Measurements from ENCODE around the gene PRKG1.

Gene PRKG1

GRCh38 chr10:52071814-52072213 lies 997.5 kb downstream of the PRKG1 start:
- no peaks in the 10 kb centered on the region for H3K36me3 ChIP-seq (ENCODE audit: control insufficient read depth in 5 of 5, insufficient read depth in 5 of 5, low read length in 5 of 5)
- no peaks in the 10 kb centered on the region for H3K9me3 ChIP-seq (ENCODE audit: control insufficient read depth in 5 of 5, low read length in 5 of 5)
- no peaks in the 10 kb centered on the region for H3K4me1 ChIP-seq (ENCODE audit: control insufficient read depth in 5 of 5, insufficient read depth in 5 of 5, low read length in 5 of 5)
- no peak overlapping the region for H3K4me3 ChIP-seq (ENCODE audit: low read depth in 1 of 5, low read length in 5 of 5)
- no peaks in the 10 kb centered on the region for H3K27me3 ChIP-seq (ENCODE audit: control insufficient read depth in 5 of 5, insufficient read depth in 4 of 5, low read length in 5 of 5)
- H3K27ac ChIP-seq (ENCODE audit: low read depth, low read length): no peak overlapping the region
- H3K9ac ChIP-seq (ENCODE audit: low read length in 5 of 5): no peak overlapping the region

- no peaks in the 10 kb centered on the region for H3K4me1 ChIP-seq (ENCODE audit: control insufficient read depth in 5 of 5, insufficient read depth in 5 of 5, low read length in 5 of 5)
- no peaks in the 10 kb centered on the region for H3K36me3 ChIP-seq (ENCODE audit: control insufficient read depth in 5 of 5, insufficient read depth in 5 of 5, low read length in 5 of 5)
- no peak overlapping the region for H3K27ac ChIP-seq (ENCODE audit: low read depth, low read length)
- no peak overlapping the region for H3K9ac ChIP-seq (ENCODE audit: low read length in 5 of 5)
- H3K4me3 ChIP-seq (ENCODE audit: low read depth in 1 of 5, low read length in 5 of 5): no peak overlapping the region
- no peaks in the 10 kb centered on the region for H3K9me3 ChIP-seq (ENCODE audit: control insufficient read depth in 5 of 5, low read length in 5 of 5)
- H3K27me3 ChIP-seq (ENCODE audit: control insufficient read depth in 5 of 5, insufficient read depth in 4 of 5, low read length in 5 of 5): no peaks in the 10 kb centered on the region
These were observed 1000.3 kb downstream of the PRKG1 start for GRCh38 chr10:52074505-52075026.

- no peak overlapping the region for H3K27ac ChIP-seq (ENCODE audit: low read depth, low read length)
- H3K4me3 ChIP-seq (ENCODE audit: low read depth in 1 of 5, low read length in 5 of 5): no peak overlapping the region
- H3K36me3 ChIP-seq (ENCODE audit: control insufficient read depth in 5 of 5, insufficient read depth in 5 of 5, low read length in 5 of 5): no peaks in the 10 kb centered on the region
- no peaks in the 10 kb centered on the region for H3K27me3 ChIP-seq (ENCODE audit: control insufficient read depth in 5 of 5, insufficient read depth in 4 of 5, low read length in 5 of 5)
- H3K4me1 ChIP-seq (ENCODE audit: control insufficient read depth in 5 of 5, insufficient read depth in 5 of 5, low read length in 5 of 5): no peaks in the 10 kb centered on the region
- no peaks in the 10 kb centered on the region for H3K9me3 ChIP-seq (ENCODE audit: control insufficient read depth in 5 of 5, low read length in 5 of 5)
- H3K9ac ChIP-seq (ENCODE audit: low read length in 5 of 5): no peak overlapping the region
These were observed 1003.5 kb downstream of the PRKG1 start for GRCh38 chr10:52077814-52078213.

GRCh38 chr10:52078397-52078937 lies 1004.2 kb downstream of the PRKG1 start:
- Histone ChIP-seq H3K4me3 (ENCODE audit: low read depth in 1 of 5, low read length in 5 of 5) (no peak overlapping the region), H3K27ac (ENCODE audit: low read depth, low read length) (no peak overlapping the region)

GRCh38 chr10:52082307-52082706 lies 1008.0 kb downstream of the PRKG1 start:
- Histone ChIP-seq H3K9me3 (ENCODE audit: control insufficient read depth in 5 of 5, low read length in 5 of 5) (no peaks in the 10 kb centered on the region), H3K27me3 (ENCODE audit: control insufficient read depth in 5 of 5, insufficient read depth in 4 of 5, low read length in 5 of 5) (no peaks in the 10 kb centered on the region), H3K27ac (ENCODE audit: low read depth, low read length) (no peak overlapping the region)

More at GRCh38 chr10:52078397-52078937, 1004.2 kb downstream of the PRKG1 start:
- H3K9me3 ChIP-seq (ENCODE audit: control insufficient read depth in 5 of 5, low read length in 5 of 5): no peaks in the 10 kb centered on the region
- no peaks in the 10 kb centered on the region for H3K36me3 ChIP-seq (ENCODE audit: control insufficient read depth in 5 of 5, insufficient read depth in 5 of 5, low read length in 5 of 5)
- H3K4me1 ChIP-seq (ENCODE audit: control insufficient read depth in 5 of 5, insufficient read depth in 5 of 5, low read length in 5 of 5): no peaks in the 10 kb centered on the region
- no peak overlapping the region for H3K9ac ChIP-seq (ENCODE audit: low read length in 5 of 5)
- no peaks in the 10 kb centered on the region for H3K27me3 ChIP-seq (ENCODE audit: control insufficient read depth in 5 of 5, insufficient read depth in 4 of 5, low read length in 5 of 5)

GRCh38 chr10:52083422-52083821 lies 1009.1 kb downstream of the PRKG1 start:
- Histone ChIP-seq H3K27me3 (ENCODE audit: control insufficient read depth in 5 of 5, insufficient read depth in 4 of 5, low read length in 5 of 5) (no peaks in the 10 kb centered on the region), H3K9me3 (ENCODE audit: control insufficient read depth in 5 of 5, low read length in 5 of 5) (no peaks in the 10 kb centered on the region)

More at GRCh38 chr10:52082307-52082706, 1008.0 kb downstream of the PRKG1 start:
- Histone ChIP-seq H3K36me3 (ENCODE audit: control insufficient read depth in 5 of 5, insufficient read depth in 5 of 5, low read length in 5 of 5) (no peaks in the 10 kb centered on the region), H3K4me3 (ENCODE audit: low read depth in 1 of 5, low read length in 5 of 5) (no peak overlapping the region), H3K4me1 (ENCODE audit: control insufficient read depth in 5 of 5, insufficient read depth in 5 of 5, low read length in 5 of 5) (no peaks in the 10 kb centered on the region), H3K9ac (ENCODE audit: low read length in 5 of 5) (no peak overlapping the region)

GRCh38 chr10:52092390-52092789 lies 1018.1 kb downstream of the PRKG1 start:
- no peaks in the 10 kb centered on the region for H3K4me1 ChIP-seq (ENCODE audit: control insufficient read depth in 5 of 5, insufficient read depth in 5 of 5, low read length in 5 of 5)
- H3K4me3 ChIP-seq (ENCODE audit: low read depth in 1 of 5, low read length in 5 of 5): no peak overlapping the region
- no peaks in the 10 kb centered on the region for H3K9me3 ChIP-seq (ENCODE audit: control insufficient read depth in 5 of 5, low read length in 5 of 5)
- H3K27me3 ChIP-seq (ENCODE audit: control insufficient read depth in 5 of 5, insufficient read depth in 4 of 5, low read length in 5 of 5): no peaks in the 10 kb centered on the region
- H3K9ac ChIP-seq (ENCODE audit: low read length in 5 of 5): no peak overlapping the region
- H3K27ac ChIP-seq (ENCODE audit: low read depth, low read length): no peak overlapping the region
- no peaks in the 10 kb centered on the region for H3K36me3 ChIP-seq (ENCODE audit: control insufficient read depth in 5 of 5, insufficient read depth in 5 of 5, low read length in 5 of 5)

More at GRCh38 chr10:52083422-52083821, 1009.1 kb downstream of the PRKG1 start:
- H3K9ac ChIP-seq (ENCODE audit: low read length in 5 of 5): no peak overlapping the region
- H3K36me3 ChIP-seq (ENCODE audit: control insufficient read depth in 5 of 5, insufficient read depth in 5 of 5, low read length in 5 of 5): no peaks in the 10 kb centered on the region
- H3K27ac ChIP-seq (ENCODE audit: low read depth, low read length): no peak overlapping the region
- no peaks in the 10 kb centered on the region for H3K4me1 ChIP-seq (ENCODE audit: control insufficient read depth in 5 of 5, insufficient read depth in 5 of 5, low read length in 5 of 5)
- no peak overlapping the region for H3K4me3 ChIP-seq (ENCODE audit: low read depth in 1 of 5, low read length in 5 of 5)

GRCh38 chr10:52098130-52098529 lies 1023.8 kb downstream of the PRKG1 start:
- no peaks in the 10 kb centered on the region for H3K4me1 ChIP-seq (ENCODE audit: control insufficient read depth in 5 of 5, insufficient read depth in 5 of 5, low read length in 5 of 5)
- H3K9ac ChIP-seq (ENCODE audit: low read length in 5 of 5): no peak overlapping the region
- no peaks in the 10 kb centered on the region for H3K9me3 ChIP-seq (ENCODE audit: control insufficient read depth in 5 of 5, low read length in 5 of 5)
- H3K36me3 ChIP-seq (ENCODE audit: control insufficient read depth in 5 of 5, insufficient read depth in 5 of 5, low read length in 5 of 5): no peaks in the 10 kb centered on the region
- no peak overlapping the region for H3K27ac ChIP-seq (ENCODE audit: low read depth, low read length)
- no peak overlapping the region for H3K4me3 ChIP-seq (ENCODE audit: low read depth in 1 of 5, low read length in 5 of 5)
- no peaks in the 10 kb centered on the region for H3K27me3 ChIP-seq (ENCODE audit: control insufficient read depth in 5 of 5, insufficient read depth in 4 of 5, low read length in 5 of 5)

- Histone ChIP-seq H3K27me3 (ENCODE audit: control insufficient read depth in 5 of 5, insufficient read depth in 4 of 5, low read length in 5 of 5) (no peaks in the 10 kb centered on the region), H3K4me1 (ENCODE audit: control insufficient read depth in 5 of 5, insufficient read depth in 5 of 5, low read length in 5 of 5) (no peaks in the 10 kb centered on the region), H3K27ac (ENCODE audit: low read depth, low read length) (no peak overlapping the region), H3K9me3 (ENCODE audit: control insufficient read depth in 5 of 5, low read length in 5 of 5) (no peaks in the 10 kb centered on the region), H3K4me3 (ENCODE audit: low read depth in 1 of 5, low read length in 5 of 5) (no peak overlapping the region), H3K36me3 (ENCODE audit: control insufficient read depth in 5 of 5, insufficient read depth in 5 of 5, low read length in 5 of 5) (no peaks in the 10 kb centered on the region), H3K9ac (ENCODE audit: low read length in 5 of 5) (no peak overlapping the region)
These were observed 1024.8 kb downstream of the PRKG1 start for GRCh38 chr10:52099026-52099600.

GRCh38 chr10:52100011-52100547 lies 1025.8 kb downstream of the PRKG1 start:
- Histone ChIP-seq H3K4me3 (ENCODE audit: low read depth in 1 of 5, low read length in 5 of 5) (no peak overlapping the region), H3K9ac (ENCODE audit: low read length in 5 of 5) (no peak overlapping the region), H3K36me3 (ENCODE audit: control insufficient read depth in 5 of 5, insufficient read depth in 5 of 5, low read length in 5 of 5) (no peaks in the 10 kb centered on the region), H3K9me3 (ENCODE audit: control insufficient read depth in 5 of 5, low read length in 5 of 5) (no peaks in the 10 kb centered on the region), H3K27me3 (ENCODE audit: control insufficient read depth in 5 of 5, insufficient read depth in 4 of 5, low read length in 5 of 5) (no peaks in the 10 kb centered on the region), H3K4me1 (ENCODE audit: control insufficient read depth in 5 of 5, insufficient read depth in 5 of 5, low read length in 5 of 5) (no peaks in the 10 kb centered on the region), H3K27ac (ENCODE audit: low read depth, low read length) (no peak overlapping the region)

Measured in subcutaneous abdominal adipose tissue (tissue), 5 donors.